Measurements from ENCODE around the gene CTPS1. TPM values are rescaled to one million over a fixed set of nuclear protein-coding genes. Genes with fewer than 3 reads are reported as not detected.

The CTPS1 gene
- total RNA-seq, 1 experiment from 2014 or later: 166 TPM

DNA sequence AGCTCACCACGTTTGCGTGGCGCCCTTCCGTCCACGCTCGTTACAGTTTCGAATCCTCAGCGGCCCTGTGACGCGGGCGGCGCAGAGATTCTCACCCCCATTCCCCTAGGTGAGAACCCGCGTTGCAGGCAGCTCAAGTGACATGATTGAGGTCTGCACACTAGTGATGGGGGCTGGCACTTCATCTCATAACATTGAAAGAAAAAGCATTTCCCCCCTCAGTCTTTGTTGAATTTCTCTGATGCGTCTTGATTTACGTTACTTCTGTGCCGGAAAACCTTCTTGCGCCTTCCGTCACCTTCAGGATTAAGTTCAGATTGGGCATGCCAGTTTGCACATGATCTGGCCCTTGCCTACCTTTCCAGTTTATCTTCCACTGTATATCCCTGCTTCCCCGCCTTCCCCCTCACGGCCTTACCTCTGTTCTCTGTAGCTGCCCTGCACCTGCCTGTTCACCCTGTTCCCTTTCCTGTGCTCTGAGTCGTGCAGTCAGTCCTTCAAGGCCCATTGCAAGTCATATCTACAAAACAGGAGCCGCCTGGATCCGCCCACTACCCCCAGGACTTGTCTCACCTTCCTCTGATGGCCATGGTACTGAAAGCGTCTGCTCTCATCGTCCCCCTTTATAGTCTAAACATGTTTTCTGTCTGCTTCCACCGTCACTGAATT is 1.1 kb downstream of the CTPS1 start:
- CTCF ChIA-PET: interaction anchor here (0.6 to 1.0 kb wide), 2 partner anchors 32 to 117 kb away, joined by 7 to 9 read pairs; no protein-coding TSS in a partner anchor
- BruUV-seq (replicated peaks): no TSS peak
- peak overlapping the region; percentile 80 to 93 for H3K4me3 ChIP-seq (ENCODE audit: low read depth in 2 of 2, low read length in 2 of 2)
- H3K36me3 ChIP-seq (ENCODE audit: control insufficient read depth, insufficient read depth, low read length): peaks cover 29% of the 10 kb centered on the region
- ATAC-seq (peak; percentile 2; the same call in 1 of the 2 replicates), DNase-seq (ENCODE audit: low read depth, low spot score) (no peak)
- H3K27ac ChIP-seq (ENCODE audit: low read length): peak overlapping the region; percentile 90
- intact Hi-C loops (cut with micrococcal nuclease; ENCODE audit: unreplicated experiment) (no loop called here), in situ Hi-C loops (cut with HindIII; ENCODE audit: low pct_unique_long_range_greater_than_20kb, low sequenced_read_pairs) (no loop called here)
- TF ChIP-seq SIN3A (IDR thresholded peaks at IDR 0.05; ENCODE audit: borderline replicate concordance, insufficient read depth, low read depth, low read length) (no peak), TCF7L2 (IDR thresholded peaks at IDR 0.05; ENCODE audit: low read depth, low read length) (no peak), POLR2AphosphoS5 (IDR thresholded peaks at IDR 0.05; ENCODE audit: low read depth, low read length) (no peak)
- TF ChIP-seq, protein P1, sequence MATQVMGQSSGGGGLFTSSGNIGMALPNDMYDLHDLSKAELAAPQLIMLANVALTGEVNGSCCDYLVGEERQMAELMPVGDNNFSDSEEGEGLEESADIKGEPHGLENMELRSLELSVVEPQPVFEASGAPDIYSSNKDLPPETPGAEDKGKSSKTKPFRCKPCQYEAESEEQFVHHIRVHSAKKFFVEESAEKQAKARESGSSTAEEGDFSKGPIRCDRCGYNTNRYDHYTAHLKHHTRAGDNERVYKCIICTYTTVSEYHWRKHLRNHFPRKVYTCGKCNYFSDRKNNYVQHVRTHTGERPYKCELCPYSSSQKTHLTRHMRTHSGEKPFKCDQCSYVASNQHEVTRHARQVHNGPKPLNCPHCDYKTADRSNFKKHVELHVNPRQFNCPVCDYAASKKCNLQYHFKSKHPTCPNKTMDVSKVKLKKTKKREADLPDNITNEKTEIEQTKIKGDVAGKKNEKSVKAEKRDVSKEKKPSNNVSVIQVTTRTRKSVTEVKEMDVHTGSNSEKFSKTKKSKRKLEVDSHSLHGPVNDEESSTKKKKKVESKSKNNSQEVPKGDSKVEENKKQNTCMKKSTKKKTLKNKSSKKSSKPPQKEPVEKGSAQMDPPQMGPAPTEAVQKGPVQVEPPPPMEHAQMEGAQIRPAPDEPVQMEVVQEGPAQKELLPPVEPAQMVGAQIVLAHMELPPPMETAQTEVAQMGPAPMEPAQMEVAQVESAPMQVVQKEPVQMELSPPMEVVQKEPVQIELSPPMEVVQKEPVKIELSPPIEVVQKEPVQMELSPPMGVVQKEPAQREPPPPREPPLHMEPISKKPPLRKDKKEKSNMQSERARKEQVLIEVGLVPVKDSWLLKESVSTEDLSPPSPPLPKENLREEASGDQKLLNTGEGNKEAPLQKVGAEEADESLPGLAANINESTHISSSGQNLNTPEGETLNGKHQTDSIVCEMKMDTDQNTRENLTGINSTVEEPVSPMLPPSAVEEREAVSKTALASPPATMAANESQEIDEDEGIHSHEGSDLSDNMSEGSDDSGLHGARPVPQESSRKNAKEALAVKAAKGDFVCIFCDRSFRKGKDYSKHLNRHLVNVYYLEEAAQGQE (IDR thresholded peaks at IDR 0.05; ENCODE audit: insufficient read depth in 1 of 2, low read depth in 2 of 2, low read length in 1 of 2): no peak
- TF ChIP-seq, protein P2, sequence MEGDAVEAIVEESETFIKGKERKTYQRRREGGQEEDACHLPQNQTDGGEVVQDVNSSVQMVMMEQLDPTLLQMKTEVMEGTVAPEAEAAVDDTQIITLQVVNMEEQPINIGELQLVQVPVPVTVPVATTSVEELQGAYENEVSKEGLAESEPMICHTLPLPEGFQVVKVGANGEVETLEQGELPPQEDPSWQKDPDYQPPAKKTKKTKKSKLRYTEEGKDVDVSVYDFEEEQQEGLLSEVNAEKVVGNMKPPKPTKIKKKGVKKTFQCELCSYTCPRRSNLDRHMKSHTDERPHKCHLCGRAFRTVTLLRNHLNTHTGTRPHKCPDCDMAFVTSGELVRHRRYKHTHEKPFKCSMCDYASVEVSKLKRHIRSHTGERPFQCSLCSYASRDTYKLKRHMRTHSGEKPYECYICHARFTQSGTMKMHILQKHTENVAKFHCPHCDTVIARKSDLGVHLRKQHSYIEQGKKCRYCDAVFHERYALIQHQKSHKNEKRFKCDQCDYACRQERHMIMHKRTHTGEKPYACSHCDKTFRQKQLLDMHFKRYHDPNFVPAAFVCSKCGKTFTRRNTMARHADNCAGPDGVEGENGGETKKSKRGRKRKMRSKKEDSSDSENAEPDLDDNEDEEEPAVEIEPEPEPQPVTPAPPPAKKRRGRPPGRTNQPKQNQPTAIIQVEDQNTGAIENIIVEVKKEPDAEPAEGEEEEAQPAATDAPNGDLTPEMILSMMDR (IDR thresholded peaks at IDR 0.05): no peak
- H3K27me3 ChIP-seq (ENCODE audit: control insufficient read depth, insufficient read depth, low read length): no peaks in the 10 kb centered on the region
- peaks cover 60% of the 10 kb centered on the region for H3K4me1 ChIP-seq (ENCODE audit: control insufficient read depth, insufficient read depth, low read length)
- POLR2A ChIA-PET: interaction anchor here (0.8 to 1.2 kb wide), 2 partner anchors 8 to 10 kb away, joined by 3 to 7 read pairs; no protein-coding TSS in a partner anchor
- no peaks in the 10 kb centered on the region for H3K9me3 ChIP-seq (ENCODE audit: control insufficient read depth, insufficient read depth, low read depth, low read length)

DNA sequence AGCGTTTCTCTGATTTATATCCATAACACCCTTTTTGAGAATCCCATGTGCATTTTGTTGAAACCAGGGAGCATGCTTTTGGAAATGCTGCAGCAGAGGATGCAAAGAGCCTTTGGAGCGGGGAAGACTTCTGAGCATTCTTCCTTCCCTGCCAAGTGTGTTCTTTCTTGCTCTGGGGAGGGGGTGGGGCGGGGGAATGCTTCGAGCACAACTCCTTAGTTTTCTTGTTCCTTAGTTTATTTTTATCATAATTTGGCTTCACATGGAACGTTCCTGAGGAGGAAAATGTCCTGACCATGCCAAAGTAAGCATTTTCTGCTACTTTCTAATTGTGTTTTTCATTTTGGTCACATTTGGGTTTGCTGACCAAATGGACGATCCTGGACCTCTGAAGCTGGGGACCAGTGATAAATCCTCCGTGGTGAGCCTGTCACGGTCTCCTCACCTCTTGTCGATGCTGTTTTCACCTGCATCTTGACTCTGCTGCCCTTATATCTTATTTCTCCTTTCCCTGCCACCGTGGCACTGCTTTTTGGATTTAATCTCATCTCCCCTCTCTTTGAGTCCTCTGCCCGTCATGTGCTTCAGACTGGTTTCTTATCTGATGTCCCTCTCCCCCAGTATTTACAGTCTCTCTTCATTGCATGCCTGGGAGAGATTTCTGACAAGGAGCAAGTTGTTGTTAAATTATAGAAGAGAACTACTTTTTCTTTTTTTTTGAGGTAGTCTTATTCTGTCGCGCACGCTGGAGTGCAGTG is 2.4 kb downstream of the CTPS1 start:
- H3K36me3 ChIP-seq (ENCODE audit: control insufficient read depth, insufficient read depth, low read length): peaks cover 41% of the 10 kb centered on the region
- no peaks in the 10 kb centered on the region for H3K27me3 ChIP-seq (ENCODE audit: control insufficient read depth, insufficient read depth, low read length)
- no peak for ATAC-seq
- no peaks in the 10 kb centered on the region for H3K9me3 ChIP-seq (ENCODE audit: control insufficient read depth, insufficient read depth, low read depth, low read length)
- BruUV-seq (replicated peaks): no TSS peak
- intact Hi-C loops (cut with micrococcal nuclease; ENCODE audit: unreplicated experiment) (no loop called here), in situ Hi-C loops (cut with HindIII; ENCODE audit: low pct_unique_long_range_greater_than_20kb, low sequenced_read_pairs) (no loop called here)
- TF ChIP-seq TCF7L2 (IDR thresholded peaks at IDR 0.05; ENCODE audit: low read depth, low read length) (no peak), POLR2AphosphoS5 (IDR thresholded peaks at IDR 0.05; ENCODE audit: low read depth, low read length) (no peak), SIN3A (IDR thresholded peaks at IDR 0.05; ENCODE audit: borderline replicate concordance, insufficient read depth, low read depth, low read length) (no peak)
- TF ChIP-seq, protein P1 (IDR thresholded peaks at IDR 0.05; ENCODE audit: insufficient read depth in 1 of 2, low read depth in 2 of 2, low read length in 1 of 2): no peak
- TF ChIP-seq, protein P2 (IDR thresholded peaks at IDR 0.05): no peak
- ChIA-PET CTCF (interaction anchor here (0.6 kb wide), 1 partner anchor 33 kb away, joined by 7 read pairs; no protein-coding TSS in a partner anchor), POLR2A (interaction anchor here (0.6 kb wide), 1 partner anchor 21 kb away, joined by 4 read pairs; no protein-coding TSS in a partner anchor)
- peak overlapping the region; percentile 80 to 93 for H3K4me3 ChIP-seq (ENCODE audit: low read depth in 2 of 2, low read length in 2 of 2)
- DNase-seq (ENCODE audit: low read depth, low spot score): no peak
- peak overlapping the region; percentile 90 for H3K27ac ChIP-seq (ENCODE audit: low read length)
- H3K4me1 ChIP-seq (ENCODE audit: control insufficient read depth, insufficient read depth, low read length): peaks cover 56% of the 10 kb centered on the region

Measured in Panc1 (cell line).